Activated T-helper 2 cell treated with anti-CD3 and anti-CD28 coated beads, Interferon-gamma antibody, Interleukin-2, Interleukin-4, amounts not matched to agents 10 μg/mL and 5 μg/mL and 100 μg/mL, durations not matched to agents 14 hours and 24 hours and 36 hours (primary cell): ENCODE data around the gene MDP1. TPM values are rescaled to one million over a fixed set of nuclear protein-coding genes. Genes with fewer than 3 reads are reported as not detected.
"Not testable (repeated sequence)": the region's sequence is repeated elsewhere in the genome, so short reads cannot be mapped to it uniquely, and the experiment has no call there.

Experiments used
- DNase-seq: peaks from one replicate; pipeline ENCODE4 v3.0.0; 2021; ENCODE audit warnings: low spot score
- H3K27ac Mint-ChIP-seq: one replicate; pipeline ENCODE4 v1.8.0; 2021; ENCODE audit warnings: mixed read lengths
- H3K27me3 Mint-ChIP-seq: one replicate; pipeline ENCODE4 v1.8.0; 2021; ENCODE audit warnings: low read depth, mixed read lengths
- H3K36me3 Mint-ChIP-seq: one replicate; pipeline ENCODE4 v1.8.0; 2021; ENCODE audit warnings: low read depth, mixed read lengths
- H3K4me1 Mint-ChIP-seq: one replicate; pipeline ENCODE4 v1.8.0; 2021; ENCODE audit warnings: low read depth, mixed read lengths
- H3K4me3 Mint-ChIP-seq: one replicate; pipeline ENCODE4 v1.8.0; 2021; ENCODE audit warnings: low read depth, mild to moderate bottlenecking, moderate library complexity, mixed read lengths
- H3K9me3 Mint-ChIP-seq: one replicate; pipeline ENCODE4 v1.8.0; 2021; ENCODE audit warnings: mixed read lengths
- intact Hi-C: fragments of 100-400 bp; cut with micrococcal nuclease; formaldehyde crosslinking; loops from one replicate; pipeline ENCODE4 v1.15.1; 2023
- total RNA-seq: library from RNA; stranded (reverse); gene quantifications from 2 replicates; pipeline ENCODE4 v1.2.3, GENCODE V29; 2022

Gene MDP1
- total RNA-seq, 1 donor from 2014 or later = 13.2 TPM

GRCh38 chr14:24213866-24214662 lies 1.8 kb downstream of the MDP1 start:
- Mint-ChIP-seq H3K36me3 (peaks cover 55% of the 10 kb centered on the region), H3K4me1 (peaks cover 25% of the 10 kb centered on the region), H3K27me3 (no peaks in the 10 kb centered on the region), H3K27ac (peak overlapping the region; percentile 98), H3K4me3 (peak overlapping the region; percentile 95), H3K9me3 (no peaks in the 10 kb centered on the region)
- intact Hi-C loops = loop anchor here (1.0 to 5.0 kb wide), 5 partner anchors 19 to 99 kb away; partner anchors contain the start of genes EMC9, RABGGTA, TINF2 and TM9SF1
- no peak for DNase-seq

DNA sequence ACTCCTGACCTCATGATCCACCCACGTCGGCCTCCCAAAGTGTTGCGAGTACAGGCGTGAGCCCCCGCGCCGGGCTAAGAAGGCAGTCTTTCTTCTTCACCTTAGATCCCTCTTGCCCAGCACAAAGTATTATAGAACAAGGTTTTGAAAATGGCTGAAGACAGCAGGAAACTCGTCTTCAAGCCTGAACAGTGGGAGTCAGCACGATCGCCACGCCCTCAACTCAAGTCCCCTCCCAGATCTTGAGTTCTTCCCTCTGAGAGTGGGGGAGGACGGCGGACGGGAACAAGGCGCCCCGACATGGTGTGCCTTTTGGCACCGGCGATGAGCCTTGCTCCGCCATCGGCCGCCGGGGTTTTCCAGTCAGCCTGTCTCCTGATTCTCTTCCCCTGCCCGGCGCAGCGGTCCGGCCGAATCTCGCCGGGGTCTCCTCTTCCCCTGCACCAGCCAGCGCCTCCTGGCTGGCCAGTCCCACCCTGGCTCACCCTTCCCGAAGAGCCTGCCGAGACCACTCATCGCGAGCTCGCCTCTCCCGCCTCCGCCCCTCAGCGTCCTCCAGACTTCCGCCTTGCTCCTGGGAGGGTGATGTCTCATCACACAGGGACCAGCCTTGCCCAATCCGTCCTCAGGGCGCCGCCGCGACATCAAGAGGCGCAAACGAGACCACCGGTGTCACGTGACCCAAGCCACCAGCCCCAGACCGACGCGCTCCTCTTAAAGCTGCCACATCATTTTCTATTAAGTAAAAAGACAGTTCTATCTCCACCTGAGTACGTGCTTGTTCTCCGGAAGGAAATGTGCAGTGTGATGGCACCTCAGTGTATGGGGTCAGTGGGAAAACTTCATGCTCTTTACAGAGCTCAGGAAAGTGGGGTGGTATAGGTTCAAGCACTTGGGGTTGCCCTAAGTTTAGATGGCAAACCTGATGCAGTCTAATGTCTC lies 2.7 kb downstream of the MDP1 start, which contains the start of gene CHMP4A:
TSS of gene CHMP4A (minus strand) at position 565 of the 942 bp plus-strand sequence. CDS start at position 516, 49 bp downstream.
- Mint-ChIP-seq H3K27ac (peak within 1 kb of the TSS; percentile 98), H3K4me1 (peaks cover 25% of the 10 kb centered on the region), H3K27me3 (no peaks in the 10 kb centered on the region), H3K4me3 (peak within 1 kb of the TSS; percentile 95), H3K9me3 (no peaks in the 10 kb centered on the region), H3K36me3 (peaks cover 58% of the 10 kb centered on the region)
- peak; percentile 96 for DNase-seq
- intact Hi-C loops = loop anchor here (1.0 to 5.0 kb wide), 5 partner anchors 18 to 98 kb away; partner anchors contain the start of genes EMC9, RABGGTA, TINF2 and TM9SF1

DNA sequence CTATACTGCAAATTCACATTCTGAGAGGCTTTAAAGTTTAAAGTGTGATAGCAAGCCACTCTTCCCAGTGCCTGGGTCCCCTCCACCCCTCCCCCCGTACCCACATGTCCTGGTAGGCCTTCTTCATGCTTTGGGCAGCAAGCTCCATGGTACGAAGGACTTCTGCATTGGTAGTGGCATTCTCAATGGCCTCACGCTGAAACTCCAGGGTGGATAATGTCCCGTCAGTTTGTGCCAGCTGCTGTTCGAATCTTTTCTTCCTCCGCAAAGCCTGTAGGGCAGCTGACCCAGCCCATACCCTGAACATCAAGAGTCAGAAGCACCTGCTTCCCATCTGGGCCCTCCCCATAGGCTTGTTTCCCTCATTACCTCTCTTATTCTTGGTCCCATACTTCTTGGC lies 4.6 kb downstream of the MDP1 start:
- peak overlapping the region; percentile 95 for H3K4me3 Mint-ChIP-seq
- DNase-seq = no peak
- H3K9me3 Mint-ChIP-seq = no peaks in the 10 kb centered on the region
- H3K36me3 Mint-ChIP-seq = peaks cover 71% of the 10 kb centered on the region
- no peaks in the 10 kb centered on the region for H3K27me3 Mint-ChIP-seq
- peak overlapping the region; percentile 36 for H3K27ac Mint-ChIP-seq
- intact Hi-C loops = loop anchor here (5.0 kb wide), 1 partner anchor 69 kb away; the partner anchor contains the start of gene EMC9
- H3K4me1 Mint-ChIP-seq = peaks cover 30% of the 10 kb centered on the region

GRCh38 chr14:24207625-24208024 lies 8.2 kb downstream of the MDP1 start:
- H3K36me3 Mint-ChIP-seq = peaks cover 82% of the 10 kb centered on the region
- peaks cover 17% of the 10 kb centered on the region for H3K4me1 Mint-ChIP-seq
- no peak for DNase-seq
- no peak overlapping the region for H3K27ac Mint-ChIP-seq
- H3K9me3 Mint-ChIP-seq = peaks cover 6% of the 10 kb centered on the region
- H3K4me3 Mint-ChIP-seq = no peak overlapping the region
- intact Hi-C loops = no loop called here
- H3K27me3 Mint-ChIP-seq = no peaks in the 10 kb centered on the region

DNA sequence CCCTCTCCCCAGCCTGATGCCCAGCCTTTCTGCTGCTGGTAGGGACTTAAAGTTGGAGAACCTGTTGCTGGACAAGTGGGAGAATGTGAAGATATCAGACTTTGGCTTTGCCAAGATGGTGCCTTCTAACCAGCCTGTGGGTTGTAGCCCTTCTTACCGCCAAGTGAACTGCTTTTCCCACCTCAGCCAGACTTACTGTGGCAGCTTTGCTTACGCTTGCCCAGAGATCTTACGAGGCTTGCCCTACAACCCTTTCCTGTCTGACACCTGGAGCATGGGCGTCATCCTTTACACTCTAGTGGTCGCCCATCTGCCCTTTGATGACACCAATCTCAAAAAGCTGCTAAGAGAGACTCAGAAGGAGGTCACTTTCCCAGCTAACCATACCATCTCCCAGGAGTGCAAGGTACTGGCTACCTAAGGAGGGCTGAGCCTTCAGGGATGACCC lies 8.7 kb downstream of the MDP1 start:
- Mint-ChIP-seq H3K27ac (peak overlapping the region; percentile 14), H3K9me3 (peaks cover 8% of the 10 kb centered on the region), H3K4me3 (no peak overlapping the region), H3K27me3 (no peaks in the 10 kb centered on the region), H3K36me3 (peaks cover 84% of the 10 kb centered on the region), H3K4me1 (peaks cover 17% of the 10 kb centered on the region)
- intact Hi-C loops = no loop called here
- DNase-seq = no peak

GRCh38 chr14:24206260-24207103 lies 9.4 kb downstream of the MDP1 start:
- Mint-ChIP-seq H3K27ac (no peak overlapping the region), H3K9me3 (peaks cover 10% of the 10 kb centered on the region), H3K36me3 (peaks cover 86% of the 10 kb centered on the region), H3K4me1 (peaks cover 13% of the 10 kb centered on the region), H3K4me3 (no peak overlapping the region), H3K27me3 (no peaks in the 10 kb centered on the region)
- intact Hi-C loops = no loop called here
- no peak for DNase-seq

GRCh38 chr14:24204163-24205146 lies 11.4 kb downstream of the MDP1 start:
- Mint-ChIP-seq H3K9me3 (peaks cover 11% of the 10 kb centered on the region), H3K27me3 (no peaks in the 10 kb centered on the region), H3K36me3 (peaks cover 79% of the 10 kb centered on the region), H3K4me3 (no peak overlapping the region), H3K27ac (no peak overlapping the region), H3K4me1 (peaks cover 9% of the 10 kb centered on the region)
- intact Hi-C loops = no loop called here
- no peak for DNase-seq

DNA sequence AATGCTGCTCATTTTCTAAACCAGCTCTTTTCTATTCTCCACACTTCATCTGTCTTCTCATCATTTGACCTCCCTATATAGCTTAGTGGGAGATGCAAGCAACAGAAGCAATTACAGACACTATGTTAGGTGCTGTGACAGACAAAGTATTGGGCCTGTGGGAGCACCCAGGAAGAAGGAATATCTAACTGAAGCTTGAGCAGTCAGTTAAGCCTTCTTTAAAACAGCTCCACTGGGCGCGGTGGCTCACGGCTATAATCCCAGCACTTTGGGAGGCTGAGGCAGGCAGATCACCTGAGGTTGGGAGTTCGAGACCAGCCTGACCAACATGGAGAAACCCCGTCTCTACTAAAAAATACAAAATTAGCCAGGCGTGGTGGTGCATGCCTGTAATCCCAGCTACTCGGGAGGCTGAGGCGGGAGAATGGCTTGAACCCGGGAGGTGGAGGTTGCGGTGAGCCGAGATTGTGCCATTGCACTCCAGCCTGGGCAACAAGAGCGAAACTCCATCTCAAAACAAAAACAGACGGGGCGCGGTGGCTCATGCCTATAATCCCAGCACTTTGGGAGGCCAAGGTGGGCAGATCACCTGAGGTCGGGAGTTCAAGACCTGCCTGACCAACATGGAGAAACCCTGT lies 12.5 kb downstream of the MDP1 start:
- H3K27ac Mint-ChIP-seq, H3K27me3 Mint-ChIP-seq, DNase-seq, H3K4me3 Mint-ChIP-seq, intact Hi-C loops: not testable (repeated sequence)
- H3K36me3 Mint-ChIP-seq = peaks cover 84% of the 10 kb centered on the region
- peaks cover 11% of the 10 kb centered on the region for H3K9me3 Mint-ChIP-seq
- H3K4me1 Mint-ChIP-seq = peaks cover 15% of the 10 kb centered on the region

GRCh38 chr14:24202538-24202937 lies 13.3 kb downstream of the MDP1 start:
- H3K4me3 Mint-ChIP-seq, H3K27me3 Mint-ChIP-seq, H3K27ac Mint-ChIP-seq, intact Hi-C loops, DNase-seq: not testable (repeated sequence)
- Mint-ChIP-seq H3K4me1 (peaks cover 12% of the 10 kb centered on the region), H3K9me3 (peaks cover 11% of the 10 kb centered on the region), H3K36me3 (peaks cover 78% of the 10 kb centered on the region)

GRCh38 chr14:24198814-24199524 lies 16.9 kb downstream of the MDP1 start:
- Mint-ChIP-seq H3K4me1 (peaks cover 28% of the 10 kb centered on the region), H3K4me3 (peak overlapping the region; percentile 56), H3K27me3 (no peaks in the 10 kb centered on the region), H3K36me3 (peaks cover 52% of the 10 kb centered on the region), H3K27ac (peak overlapping the region; percentile 54), H3K9me3 (peaks cover 11% of the 10 kb centered on the region)
- no peak for DNase-seq
- intact Hi-C loops = no loop called here
